ENCODE measurements around the gene NAA60.

- no peak for TF ChIP-seq POLR2A (IDR thresholded peaks at IDR 0.05)
- TF ChIP-seq, protein P1, sequence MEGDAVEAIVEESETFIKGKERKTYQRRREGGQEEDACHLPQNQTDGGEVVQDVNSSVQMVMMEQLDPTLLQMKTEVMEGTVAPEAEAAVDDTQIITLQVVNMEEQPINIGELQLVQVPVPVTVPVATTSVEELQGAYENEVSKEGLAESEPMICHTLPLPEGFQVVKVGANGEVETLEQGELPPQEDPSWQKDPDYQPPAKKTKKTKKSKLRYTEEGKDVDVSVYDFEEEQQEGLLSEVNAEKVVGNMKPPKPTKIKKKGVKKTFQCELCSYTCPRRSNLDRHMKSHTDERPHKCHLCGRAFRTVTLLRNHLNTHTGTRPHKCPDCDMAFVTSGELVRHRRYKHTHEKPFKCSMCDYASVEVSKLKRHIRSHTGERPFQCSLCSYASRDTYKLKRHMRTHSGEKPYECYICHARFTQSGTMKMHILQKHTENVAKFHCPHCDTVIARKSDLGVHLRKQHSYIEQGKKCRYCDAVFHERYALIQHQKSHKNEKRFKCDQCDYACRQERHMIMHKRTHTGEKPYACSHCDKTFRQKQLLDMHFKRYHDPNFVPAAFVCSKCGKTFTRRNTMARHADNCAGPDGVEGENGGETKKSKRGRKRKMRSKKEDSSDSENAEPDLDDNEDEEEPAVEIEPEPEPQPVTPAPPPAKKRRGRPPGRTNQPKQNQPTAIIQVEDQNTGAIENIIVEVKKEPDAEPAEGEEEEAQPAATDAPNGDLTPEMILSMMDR (IDR thresholded peaks at IDR 0.05), result no peak
Observed at GRCh38 chr16:3530371-3530914, 87.0 kb downstream of the NAA60 start.

Measured in body of pancreas (tissue), 4 donors.